ENCODE measurements around the gene SPDYE2.
"Not testable (repeated sequence)": the region's sequence is repeated elsewhere in the genome, so short reads cannot be mapped to it uniquely, and the experiment has no call there.

- not testable (repeated sequence) for TF ChIP-seq SMAD2 (IDR thresholded peaks at IDR 0.05; ENCODE audit: low read depth, low read length); ZC3H4 (CRISPR knock-in tag; IDR thresholded peaks at IDR 0.05; ENCODE audit: borderline replicate concordance); CTCF (IDR thresholded peaks at IDR 0.05 in 2 of 3, conservative IDR thresholded peaks at IDR 0.05 in 1 of 3; ENCODE audit: insufficient read depth in 2 of 3, low read depth in 1 of 3, low read length in 3 of 3); ZNF57 (CRISPR knock-in tag; IDR thresholded peaks at IDR 0.05); ZNF696 (CRISPR knock-in tag; conservative IDR thresholded peaks at IDR 0.05); EZH2 (IDR thresholded peaks at IDR 0.05; ENCODE audit: borderline replicate concordance, low read depth, low read length); ZFX (CRISPR knock-in tag; IDR thresholded peaks at IDR 0.05); EP300 (IDR thresholded peaks at IDR 0.05; ENCODE audit: low read length); ZNF444 (CRISPR knock-in tag; IDR thresholded peaks at IDR 0.05); PTBP1 (IDR thresholded peaks at IDR 0.05; ENCODE audit: low read depth, low read length); FOXA3 (CRISPR knock-in tag; conservative IDR thresholded peaks at IDR 0.05 in 1 of 2, IDR thresholded peaks at IDR 0.05 in 1 of 2)
- TF ChIP-seq, protein P1, sequence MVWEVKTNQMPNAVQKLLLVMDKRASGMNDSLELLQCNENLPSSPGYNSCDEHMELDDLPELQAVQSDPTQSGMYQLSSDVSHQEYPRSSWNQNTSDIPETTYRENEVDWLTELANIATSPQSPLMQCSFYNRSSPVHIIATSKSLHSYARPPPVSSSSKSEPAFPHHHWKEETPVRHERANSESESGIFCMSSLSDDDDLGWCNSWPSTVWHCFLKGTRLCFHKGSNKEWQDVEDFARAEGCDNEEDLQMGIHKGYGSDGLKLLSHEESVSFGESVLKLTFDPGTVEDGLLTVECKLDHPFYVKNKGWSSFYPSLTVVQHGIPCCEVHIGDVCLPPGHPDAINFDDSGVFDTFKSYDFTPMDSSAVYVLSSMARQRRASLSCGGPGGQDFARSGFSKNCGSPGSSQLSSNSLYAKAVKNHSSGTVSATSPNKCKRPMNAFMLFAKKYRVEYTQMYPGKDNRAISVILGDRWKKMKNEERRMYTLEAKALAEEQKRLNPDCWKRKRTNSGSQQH (CRISPR knock-in tag; IDR thresholded peaks at IDR 0.05) = not testable (repeated sequence)
These were observed 42.8 kb downstream of the SPDYE2 start for GRCh38 chr7:102593637-102594334.
